ENCODE results near the gene PRUNE2.
"Not testable (repeated sequence)": the region's sequence is repeated elsewhere in the genome, so short reads cannot be mapped to it uniquely, and the experiment has no call there.

Gene PRUNE2

GRCh38 chr9:76793784-76794431, 112.0 kb downstream of the PRUNE2 start:
- no peak for DNase-seq

GRCh38 chr9:76789840-76790239, 116.1 kb downstream of the PRUNE2 start:
- no peak for DNase-seq

GRCh38 chr9:76787677-76788076, 118.2 kb downstream of the PRUNE2 start:
- DNase-seq, result no peak

- no peak for DNase-seq
These were observed 120.4 kb downstream of the PRUNE2 start for GRCh38 chr9:76785501-76785900.

GRCh38 chr9:76784881-76785280, 121.0 kb downstream of the PRUNE2 start:
- DNase-seq, result no peak

- no peak for DNase-seq
These were observed 133.0 kb downstream of the PRUNE2 start for GRCh38 chr9:76772686-76773445.

- no peak for DNase-seq
These were observed 139.8 kb downstream of the PRUNE2 start for GRCh38 chr9:76766126-76766525.

- DNase-seq, result no peak
These were observed 141.8 kb downstream of the PRUNE2 start, which contains the start of gene PCA3 for GRCh38 chr9:76764138-76764537. Gene PCA3 (plus strand): TSS chr9:76764438.

- DNase-seq, result peak; percentile 3
These were observed 144.5 kb downstream of the PRUNE2 start for GRCh38 chr9:76761448-76761847.

GRCh38 chr9:76759732-76760131, 146.2 kb downstream of the PRUNE2 start:
- no peak for DNase-seq

- DNase-seq, result no peak
These were observed 147.4 kb downstream of the PRUNE2 start for GRCh38 chr9:76758476-76758875.

- DNase-seq, result no peak
These were observed 148.8 kb downstream of the PRUNE2 start for GRCh38 chr9:76756941-76757673.

GRCh38 chr9:76756268-76756640, 149.7 kb downstream of the PRUNE2 start:
- DNase-seq, result peak; percentile 27

GRCh38 chr9:76751001-76751400, 154.9 kb downstream of the PRUNE2 start:
- no peak for DNase-seq

GRCh38 chr9:76744336-76744735, 161.6 kb downstream of the PRUNE2 start:
- DNase-seq, result no peak

GRCh38 chr9:76743931-76744330, 162.0 kb downstream of the PRUNE2 start:
- no peak for DNase-seq

GRCh38 chr9:76742890-76743289, 163.0 kb downstream of the PRUNE2 start:
- DNase-seq, result not testable (repeated sequence)

- DNase-seq, result no peak
These were observed 164.4 kb downstream of the PRUNE2 start for GRCh38 chr9:76741524-76741923.

- no peak for DNase-seq
These were observed 167.5 kb downstream of the PRUNE2 start for GRCh38 chr9:76738402-76738801.

- DNase-seq, result no peak
These were observed 168.6 kb downstream of the PRUNE2 start for GRCh38 chr9:76737154-76737902.

GRCh38 chr9:76734716-76735115, 171.2 kb downstream of the PRUNE2 start:
- DNase-seq, result no peak

GRCh38 chr9:76733096-76733495, 172.8 kb downstream of the PRUNE2 start:
- no peak for DNase-seq

- DNase-seq, result no peak
These were observed 173.5 kb downstream of the PRUNE2 start for GRCh38 chr9:76732341-76732958.
